ENCODE measurements around the gene PARD3.

GRCh38 chr10:34347131-34347530, 468.0 kb downstream of the PARD3 start:
- TF ChIP-seq CTCF (conservative IDR thresholded peaks at IDR 0.05) = no peak
- TF ChIP-seq EZH2 (IDR thresholded peaks at IDR 0.05; ENCODE audit: low read depth) = no peak
